GM12878 (cell line): ENCODE data around the gene STRBP. TPM values are rescaled to one million over a fixed set of nuclear protein-coding genes. Genes with fewer than 3 reads are reported as not detected.

Experiments used
- ATAC-seq: fragments of 200-7000 bp; cut with Tn5 transposase; 3 replicates; pipeline ENCODE4 v1.9.1; 2020; ENCODE audit warnings: mild to moderate bottlenecking, moderate library complexity
- BruUV-seq: library from RNA; stranded (reverse); fragments of 400-500 nt; replicated peaks from 2 replicates; lab custom pipeline; 2021; lab: Mats Ljungman, UMichigan
- CTCF ChIA-PET: fragments of 300-600 bp; sonication (Branson Sonifier 250); formaldehyde crosslinking; extraction: SDS; loops from one replicate; lab custom pipeline; 2021; ENCODE audit warnings: inconsistent platforms; lab: Yijun Ruan, JAX
- POLR2A ChIA-PET: fragments of 350-600 bp; formaldehyde crosslinking; extraction: SDS; loops from one replicate; lab custom pipeline; 2021; ENCODE audit warnings: inconsistent platforms; lab: Charles Lee
- RAD21 ChIA-PET: fragments of 300-600 bp; sonication (Branson Sonifier 250); formaldehyde crosslinking; loops from one replicate; lab custom pipeline; 2023; ENCODE audit warnings: antibody characterized with exemption; ENCODE audit not compliant: unreplicated experiment; lab: Charles Lee
- SMC1A ChIA-PET: fragments of 300-600 bp; sonication (Branson Sonifier 250); formaldehyde crosslinking; loops from one replicate; lab custom pipeline; 2023; ENCODE audit not compliant: unreplicated experiment, uncharacterized antibody; lab: Charles Lee
- DNase-seq: peaks from one replicate; pipeline ENCODE4 v3.0.0-alpha.2; 2011; ENCODE audit warnings: low read depth, low spot score
- FAIRE-seq: peaks from 3 replicates; lab custom pipeline; 2011; peaks lifted over from hg19 to GRCh38; lab: Jason Lieb, UNC
- H2AFZ ChIP-seq: 2 replicates; pipeline ENCODE4 v1.6.0; 2011; ENCODE audit warnings: low read depth, low read length, control low read depth; ENCODE audit not compliant: control insufficient read depth
- H3K27ac ChIP-seq: 2 replicates; pipeline ENCODE4 v1.5.1; 2011; ENCODE audit warnings: control low read depth; ENCODE audit not compliant: control insufficient read depth, insufficient read depth
- H3K27me3 ChIP-seq, 2 experiments: replicated peaks in 1 of 2; 2 replicates each; pipeline versions ENCODE4 v1.6.0 to v1.6.1; 2011; ENCODE audit warnings: low read length in 1 of 2; ENCODE audit not compliant: control insufficient read depth in 2 of 2, insufficient read depth in 2 of 2
- H3K36me3 ChIP-seq, 2 experiments: 2 replicates each; pipeline ENCODE4 v1.5.1; 2011; ENCODE audit warnings: low read length in 1 of 2; ENCODE audit not compliant: control insufficient read depth in 2 of 2, insufficient read depth in 2 of 2
- H3K4me1 ChIP-seq: 2 replicates; pipeline ENCODE4 v1.6.1; 2011; ENCODE audit warnings: mild to moderate bottlenecking, low read length, moderate library complexity, mixed read lengths; ENCODE audit not compliant: control insufficient read depth, insufficient read depth
- H3K4me2 ChIP-seq: 2 replicates; pipeline ENCODE4 v1.6.0; 2011; ENCODE audit warnings: control low read depth; ENCODE audit not compliant: control insufficient read depth, insufficient read depth
- H3K4me3 ChIP-seq: fragments of 200-600 bp; sonication (generic); 2 replicates; pipeline ENCODE4 v1.5.1; 2016
- H3K79me2 ChIP-seq: 2 replicates; pipeline ENCODE4 v1.6.0; 2011; ENCODE audit warnings: low read length; ENCODE audit not compliant: control insufficient read depth, insufficient read depth
- H3K9ac ChIP-seq: 2 replicates; pipeline ENCODE4 v1.8.0; 2011; ENCODE audit warnings: low read length, control low read depth, mixed read lengths; ENCODE audit not compliant: control insufficient read depth, insufficient read depth
- H3K9me3 ChIP-seq: replicated peaks from 3 replicates; pipeline ENCODE4 v1.5.1; 2011; ENCODE audit warnings: mild to moderate bottlenecking, low read length; ENCODE audit not compliant: control insufficient read depth, insufficient read depth
- H4K20me1 ChIP-seq: 2 replicates; pipeline ENCODE4 v1.6.0; 2011; ENCODE audit not compliant: control insufficient read depth, insufficient read depth
- CBFB ChIP-seq: IDR thresholded peaks from 2 replicates; pipeline ENCODE4 v1.6.1; 2016; ENCODE audit warnings: antibody characterized with exemption, low read depth
- E2F4 ChIP-seq: IDR thresholded peaks from 2 replicates; pipeline ENCODE4 v1.6.1; 2012; ENCODE audit warnings: low read depth, low read length, improper control_type of control experiment
- EP300 ChIP-seq, 2 experiments: fragments of 150-350 bp in 1 of 2; IDR thresholded peaks; 2 replicates each; pipeline ENCODE4 v1.6.1; 2011 to 2012; ENCODE audit warnings: low read depth in 2 of 2, low read length in 2 of 2, borderline replicate concordance in 1 of 2, improper control_type of control experiment in 1 of 2, inconsistent platforms in 1 of 2; ENCODE audit not compliant: control insufficient read depth in 1 of 2
- HDGF ChIP-seq: fragments of 450-650 bp; IDR thresholded peaks from 2 replicates; pipeline ENCODE4 v1.6.1; 2016; ENCODE audit warnings: antibody characterized with exemption
- IRF5 ChIP-seq: fragments of 450-650 bp; IDR thresholded peaks from 2 replicates; pipeline ENCODE4 v1.6.1; 2017; ENCODE audit warnings: borderline replicate concordance
- MLLT1 ChIP-seq: fragments of 450-650 bp; IDR thresholded peaks from 2 replicates; pipeline ENCODE4 v1.6.1; 2016; ENCODE audit warnings: mild to moderate bottlenecking
- RAD51 ChIP-seq: fragments of 450-650 bp; IDR thresholded peaks from 2 replicates; pipeline ENCODE4 v1.6.1; 2016; ENCODE audit warnings: moderate library complexity, mild to moderate bottlenecking, inconsistent platforms
- RELB ChIP-seq: fragments of 450-650 bp; IDR thresholded peaks from 2 replicates; pipeline ENCODE4 v1.6.1; 2017; ENCODE audit warnings: low read depth, mild to moderate bottlenecking, moderate library complexity
- SIN3A ChIP-seq: IDR thresholded peaks from 2 replicates; pipeline ENCODE4 v1.6.1; 2012; ENCODE audit warnings: low read depth, low read length, improper control_type of control experiment
- TARDBP ChIP-seq: IDR thresholded peaks from 2 replicates; pipeline ENCODE4 v1.6.1; 2016; ENCODE audit warnings: borderline replicate concordance
- TCF12 ChIP-seq: IDR thresholded peaks from 2 replicates; pipeline ENCODE4 v1.6.1; 2011; ENCODE audit warnings: low read depth, mild to moderate bottlenecking, low read length
- WRNIP1 ChIP-seq: IDR thresholded peaks from 2 replicates; pipeline ENCODE4 v1.6.1; 2011; ENCODE audit warnings: low read depth, low read length, improper control_type of control experiment, borderline replicate concordance
- ZNF274 ChIP-seq: IDR thresholded peaks from one replicate; pipeline ENCODE4 v1.8.0; 2011; ENCODE audit not compliant: insufficient read length, insufficient read depth
- ZNF592 ChIP-seq: fragments of 450-650 bp; IDR thresholded peaks from 2 replicates; pipeline ENCODE4 v1.6.1; 2017; ENCODE audit warnings: mild to moderate bottlenecking, moderate library complexity
- WGBS: methylation state at CpG from one replicate; pipeline ENCODE4 v1.1.6; 2016; ENCODE audit warnings: low lambda C conversion rate; ENCODE audit not compliant: insufficient replicate concordance, insufficient coverage; ENCODE audit errors: missing lambda C conversion rate; 5-methylcytosine and 5-hydroxymethylcytosine counted together
- in situ Hi-C: fragments of 300-500 bp; cut with MboI; formaldehyde crosslinking; loops from 9 replicates; pipeline ENCODE4 v1.14.3; 2018; ENCODE audit warnings: mixed read lengths
- intact Hi-C: fragments of 100-400 bp; cut with micrococcal nuclease; formaldehyde crosslinking; loops from one replicate; pipeline ENCODE4 v1.14.2; 2022; ENCODE audit not compliant: unreplicated experiment
- polyA plus RNA-seq, 11 experiments: library from polyadenylated mRNA; depleted of rRNA in 4 of 11; unstranded in 6 of 11; stranded (reverse) in 5 of 11; fragments of >200 nt; fragmentation: Nextera tagmentation in 4 of 11; fragmentation: Illumina TruSeq in 1 of 11; extraction: Ambion mirVana in 4 of 11; extraction: Trizol in 1 of 11; gene quantifications; 1 replicate in 1 of 11; 2 replicates in 10 of 11; pipeline versions ENCODE4 v1.2.1 to v1.2.3, GENCODE V29; 2011 to 2016; ENCODE audit warnings: inconsistent platforms in 2 of 11, missing spikeins in 2 of 11, low read depth in 1 of 11
- total RNA-seq, 4 experiments: library from RNA; depleted of rRNA in 3 of 4; stranded (reverse); fragments of >200 nt in 3 of 4; fragmentation: Illumina TruSeq in 1 of 4; extraction: Trizol in 1 of 4; gene quantifications; 2 replicates each; pipeline versions ENCODE4 v1.2.1 to v1.2.3, GENCODE V29; 2013 to 2021

STRBP gene
- total and polyA plus RNA-seq, 10 of the 15 experiments (the other 5 are each of a cell fraction or from before 2014, with no cell fraction given): 31.0 to 96.8 (median 71.4) TPM

- ATAC-seq (no peak), FAIRE-seq (peak; percentile 52), DNase-seq (no peak)
- Histone ChIP-seq H3K4me2 (no peak overlapping the region), H3K27ac (no peak overlapping the region), H3K79me2 (no peaks in the 10 kb centered on the region), H4K20me1 (no peaks in the 10 kb centered on the region), H3K9ac (no peak overlapping the region), H3K4me3 (no peak overlapping the region), H3K4me1 (no peaks in the 10 kb centered on the region), H3K9me3 (no peaks in the 10 kb centered on the region), H3K36me3 (peaks cover 9 to 43% of the 10 kb centered on the region in 2 experiments), H2AFZ (no peak overlapping the region), H3K27me3 (no peaks in the 10 kb centered on the region)
- RAD21 ChIA-PET: no interaction called here
- BruUV-seq: no TSS peak
- CTCF ChIA-PET: no interaction called here
- intact Hi-C loops: no loop called here
- in situ Hi-C loops: no loop called here
- SMC1A ChIA-PET: interaction anchor here (1.0 to 1.3 kb wide), 2 partner anchors 18 to 22 kb away, joined by 3 read pairs; no protein-coding TSS in a partner anchor
- TF ChIP-seq MLLT1 (no peak), RELB (no peak), ZNF274 (no peak), HDGF (no peak), EP300 (IDR thresholded peaks at IDR 0.05; ENCODE audit: borderline replicate concordance in 1 of 2, control insufficient read depth in 1 of 2, low read depth in 2 of 2, low read length in 2 of 2) (no peak), TARDBP (no peak), ZNF592 (no peak), E2F4 (no peak), WRNIP1 (no peak), CBFB (no peak), IRF5 (no peak), TCF12 (no peak), SIN3A (no peak), RAD51 (no peak)
- 100% methylated on average over 1 of the region's 1 CpG for WGBS
- POLR2A ChIA-PET: no interaction called here
Observed at GRCh38 chr9:123131258-123131657, 137.1 kb downstream of the STRBP start.
